Measurements from ENCODE around the gene HSPA1A. TPM values are rescaled to one million over a fixed set of nuclear protein-coding genes. Genes with fewer than 3 reads are reported as not detected.

Gene HSPA1A
- total and polyA plus RNA-seq, 9 of the 15 experiments (the other 6 are each of a cell fraction or from before 2014, with no cell fraction given): 2.2 to 273 (median 107) TPM

- TF ChIP-seq ZNF639 (CRISPR knock-in tag; conservative IDR thresholded peaks at IDR 0.05 in 1 of 2, IDR thresholded peaks at IDR 0.05 in 1 of 2) (no peak), ZNF586 (CRISPR knock-in tag; conservative IDR thresholded peaks at IDR 0.05) (no peak), MYNN (IDR thresholded peaks at IDR 0.05) (peak; percentile 27), MYNN (CRISPR knock-in tag; IDR thresholded peaks at IDR 0.05) (no peak), SMAD2 (IDR thresholded peaks at IDR 0.05; ENCODE audit: low read depth, low read length) (no peak), KDM5B (IDR thresholded peaks at IDR 0.05; ENCODE audit: insufficient replicate concordance, low read depth, low read length) (peak; percentile 99), E2F4 (CRISPR knock-in tag; IDR thresholded peaks at IDR 0.05; ENCODE audit: low read depth) (peak; percentile 71; the same call in 1 of the 2 replicates), PTBP1 (IDR thresholded peaks at IDR 0.05; ENCODE audit: low read depth, low read length) (peak; percentile 78; the same call in 1 of the 2 replicates), ZNF512 (tag; IDR thresholded peaks at IDR 0.05) (no peak), TAF7 (tag; IDR thresholded peaks at IDR 0.05) (peak; percentile 89), FOXP4 (CRISPR knock-in tag; IDR thresholded peaks at IDR 0.05; ENCODE audit: borderline replicate concordance) (peak; percentile 75; the same call in 1 of the 2 replicates), PTRF (tag; IDR thresholded peaks at IDR 0.05) (no peak), ZNF324 (CRISPR knock-in tag; IDR thresholded peaks at IDR 0.05) (peak; percentile 76), CHD2 (IDR thresholded peaks at IDR 0.05; ENCODE audit: low read depth, low read length) (0 out of 2 replicates have a peak, but pooled peaks have one; percentile 62)
- TF ChIP-seq, protein P1, sequence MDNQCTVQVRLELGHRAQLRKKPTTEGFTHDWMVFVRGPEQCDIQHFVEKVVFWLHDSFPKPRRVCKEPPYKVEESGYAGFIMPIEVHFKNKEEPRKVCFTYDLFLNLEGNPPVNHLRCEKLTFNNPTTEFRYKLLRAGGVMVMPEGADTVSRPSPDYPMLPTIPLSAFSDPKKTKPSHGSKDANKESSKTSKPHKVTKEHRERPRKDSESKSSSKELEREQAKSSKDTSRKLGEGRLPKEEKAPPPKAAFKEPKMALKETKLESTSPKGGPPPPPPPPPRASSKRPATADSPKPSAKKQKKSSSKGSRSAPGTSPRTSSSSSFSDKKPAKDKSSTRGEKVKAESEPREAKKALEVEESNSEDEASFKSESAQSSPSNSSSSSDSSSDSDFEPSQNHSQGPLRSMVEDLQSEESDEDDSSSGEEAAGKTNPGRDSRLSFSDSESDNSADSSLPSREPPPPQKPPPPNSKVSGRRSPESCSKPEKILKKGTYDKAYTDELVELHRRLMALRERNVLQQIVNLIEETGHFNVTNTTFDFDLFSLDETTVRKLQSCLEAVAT (IDR thresholded peaks at IDR 0.05): peak; percentile 97 to 98
Measured at GRCh38 chr6:31815025-31815838, at the start of gene HSPA1A, which contains the start of gene HSPA1L (continued).
